ENCODE measurements around the gene OVAAL. TPM values are rescaled to one million over a fixed set of nuclear protein-coding genes. Genes with fewer than 3 reads are reported as not detected.

The OVAAL gene
- total RNA-seq, 2 donors from 2014 or later, result 0.62 TPM; not detected in 1

DNA sequence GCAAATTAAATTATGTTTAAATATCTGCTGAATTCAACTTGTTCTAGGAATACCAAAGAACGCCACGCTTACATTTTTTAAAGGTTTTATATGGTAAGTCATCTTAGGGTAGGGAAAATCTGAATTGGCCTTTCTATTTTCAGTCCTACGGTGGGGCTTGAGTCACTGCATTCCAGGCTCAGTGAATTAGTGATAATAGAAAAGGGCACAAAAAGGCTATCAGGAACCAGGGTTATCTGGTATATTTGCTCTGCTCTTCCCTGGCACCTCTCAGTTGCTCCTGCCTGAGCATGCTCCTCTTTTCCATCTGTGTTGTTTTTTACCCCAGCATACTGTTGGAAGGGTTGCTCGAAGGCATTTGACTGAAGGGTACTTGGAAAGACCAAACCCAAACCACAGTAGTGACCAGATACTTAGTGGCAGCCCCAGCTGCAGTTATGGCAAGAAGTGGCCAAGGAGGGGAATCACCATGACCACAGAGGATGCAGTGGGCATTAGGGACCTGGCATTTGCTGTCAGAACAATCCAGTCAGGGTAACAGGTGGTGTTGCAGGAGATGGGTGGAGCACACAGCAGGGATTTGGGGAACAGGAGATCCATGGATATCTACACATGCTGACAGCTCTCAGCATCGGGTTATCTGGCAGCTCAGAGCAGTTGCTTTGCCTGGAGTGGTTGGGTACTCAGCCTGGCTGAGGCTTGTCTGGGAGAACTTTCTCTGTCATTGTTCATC is 2.3 kb downstream of the OVAAL start:
- H3K36me3 ChIP-seq, result no peaks in the 10 kb centered on the region
- TF ChIP-seq POLR2AphosphoS5 (IDR thresholded peaks at IDR 0.05), result no peak
- no peak for TF ChIP-seq POLR2A (IDR thresholded peaks at IDR 0.05)
- TF ChIP-seq CTCF (IDR thresholded peaks at IDR 0.05), result no peak
- no peaks in the 10 kb centered on the region for H3K27me3 ChIP-seq (replicated peaks; ENCODE audit: insufficient read depth)
- DNase-seq (ENCODE audit: low spot score), result no peak
- no peak overlapping the region for H3K4me3 ChIP-seq
- intact Hi-C loops (cut with DNase I), result no loop called here
- H3K27ac ChIP-seq, result no peak overlapping the region
- H3K9me3 ChIP-seq, result no peaks in the 10 kb centered on the region
- WGBS, result 59% methylated on average over 5 of the region's 5 CpGs
- no peaks in the 10 kb centered on the region for H3K4me1 ChIP-seq (replicated peaks)

GRCh38 chr1:180562640-180563025 is 3.9 kb downstream of the OVAAL start:
- no peak for TF ChIP-seq CTCF (IDR thresholded peaks at IDR 0.05)
- intact Hi-C loops (cut with DNase I), result no loop called here
- H3K27ac ChIP-seq, result no peak overlapping the region
- H3K36me3 ChIP-seq, result no peaks in the 10 kb centered on the region
- 91% methylated on average over 1 of the region's 1 CpG for WGBS
- no peaks in the 10 kb centered on the region for H3K9me3 ChIP-seq
- no peak for DNase-seq (ENCODE audit: low spot score)
- no peaks in the 10 kb centered on the region for H3K4me1 ChIP-seq (replicated peaks)
- H3K27me3 ChIP-seq (replicated peaks; ENCODE audit: insufficient read depth), result no peaks in the 10 kb centered on the region
- H3K4me3 ChIP-seq, result no peak overlapping the region

DNA sequence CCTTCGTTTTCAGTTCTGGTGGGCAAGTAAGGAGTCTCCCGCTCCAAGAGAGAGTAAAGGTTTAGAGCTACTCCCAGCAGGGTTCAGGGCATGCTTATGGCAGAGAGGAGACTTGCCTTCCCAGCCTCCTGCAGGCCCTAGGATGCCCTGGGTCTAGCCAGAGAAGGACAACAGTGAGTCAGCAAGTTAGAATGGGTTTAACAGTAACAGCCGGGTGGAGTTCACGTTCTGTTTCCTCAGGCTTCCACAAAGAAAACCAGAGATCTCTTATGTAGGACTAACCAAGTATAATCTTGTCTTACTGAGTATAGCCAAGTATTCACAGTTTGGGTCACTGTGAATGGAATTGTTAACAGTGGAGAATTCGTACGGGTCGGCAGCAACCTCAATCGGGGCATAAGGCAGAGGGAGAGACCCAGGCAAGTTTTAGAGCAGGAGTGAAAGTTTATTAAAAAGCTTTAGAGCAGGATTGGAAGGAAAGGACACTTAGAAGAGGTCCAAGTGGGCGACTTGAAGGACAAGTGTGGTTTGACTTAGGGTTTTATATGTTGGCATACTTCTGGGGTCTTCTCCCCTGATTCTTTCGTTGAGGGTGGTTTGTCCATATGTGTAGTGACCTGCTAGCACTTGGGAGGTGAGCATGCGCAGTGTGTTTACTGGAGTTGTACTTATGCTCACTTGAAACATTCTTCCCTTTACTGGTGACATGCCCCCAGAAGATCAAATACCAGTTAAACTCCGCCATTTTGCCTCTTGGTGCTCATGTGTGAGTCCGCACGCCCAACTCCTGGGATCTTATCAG is 4.5 kb downstream of the OVAAL start:
- no peaks in the 10 kb centered on the region for H3K4me1 ChIP-seq (replicated peaks)
- no peak for DNase-seq (ENCODE audit: low spot score)
- WGBS, result 88% methylated on average over 14 of the region's 14 CpGs
- TF ChIP-seq POLR2AphosphoS5 (IDR thresholded peaks at IDR 0.05) (no peak), POLR2A (IDR thresholded peaks at IDR 0.05) (no peak), CTCF (IDR thresholded peaks at IDR 0.05) (no peak)
- H3K9me3 ChIP-seq, result no peaks in the 10 kb centered on the region
- no peaks in the 10 kb centered on the region for H3K36me3 ChIP-seq
- intact Hi-C loops (cut with DNase I), result no loop called here
- no peak overlapping the region for H3K27ac ChIP-seq
- no peak overlapping the region for H3K4me3 ChIP-seq
- no peaks in the 10 kb centered on the region for H3K27me3 ChIP-seq (replicated peaks; ENCODE audit: insufficient read depth)

- TF ChIP-seq POLR2AphosphoS5 (IDR thresholded peaks at IDR 0.05) (no peak), POLR2A (IDR thresholded peaks at IDR 0.05) (no peak), CTCF (IDR thresholded peaks at IDR 0.05) (no peak)
- H3K4me3 ChIP-seq, result no peak overlapping the region
- H3K36me3 ChIP-seq, result no peaks in the 10 kb centered on the region
- H3K9me3 ChIP-seq, result no peaks in the 10 kb centered on the region
- no peak for DNase-seq (ENCODE audit: low spot score)
- 87% methylated on average over 4 of the region's 4 CpGs for WGBS
- no peaks in the 10 kb centered on the region for H3K27me3 ChIP-seq (replicated peaks; ENCODE audit: insufficient read depth)
- intact Hi-C loops (cut with DNase I), result no loop called here
- H3K27ac ChIP-seq, result no peak overlapping the region
- no peaks in the 10 kb centered on the region for H3K4me1 ChIP-seq (replicated peaks)
Measured at GRCh38 chr1:180565121-180565871, 6.5 kb downstream of the OVAAL start.
